ENCODE measurements around the gene LPAR3. TPM values are rescaled to one million over a fixed set of nuclear protein-coding genes. Genes with fewer than 3 reads are reported as not detected.

LPAR3 gene
- total and polyA plus RNA-seq, 2 experiments from 2014 or later: 10.4 to 36.9 TPM

DNA sequence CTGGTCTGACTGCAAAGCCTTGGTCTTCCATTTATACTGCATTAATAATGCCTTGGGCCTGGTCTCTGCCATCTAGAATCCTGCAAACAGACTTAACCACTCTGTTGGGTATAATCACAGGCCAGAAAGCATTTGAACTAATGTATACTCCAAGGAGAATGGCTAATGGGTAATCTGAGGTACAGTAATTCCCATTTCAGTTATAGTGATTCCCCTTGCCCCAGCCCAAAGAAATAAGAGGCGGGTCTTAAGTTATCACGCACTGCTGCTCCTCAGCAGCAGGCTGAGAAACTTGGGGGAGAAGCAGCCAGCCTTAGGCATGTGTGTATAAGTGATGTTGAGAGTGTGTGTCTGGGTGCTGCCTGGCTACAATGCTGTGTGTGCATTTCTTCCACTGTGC lies 2.4 kb downstream of the LPAR3 start:
- Histone ChIP-seq H3K4me1 (ENCODE audit: insufficient read depth) (peaks cover 23% of the 10 kb centered on the region), H3K36me3 (ENCODE audit: insufficient read depth) (peaks cover 4% of the 10 kb centered on the region; the same call in 1 of the 2 replicates), H3F3A (replicated peaks; ENCODE audit: low read depth) (peaks cover 5% of the 10 kb centered on the region; the same call in 1 of the 2 replicates), H3K4me2 (no peak overlapping the region), H3K79me2 (replicated peaks; ENCODE audit: insufficient read depth) (peaks cover 23% of the 10 kb centered on the region), H3K27ac (ENCODE audit: low read depth) (no peak overlapping the region), H2AFZ (no peak overlapping the region), H4K20me1 (replicated peaks; ENCODE audit: insufficient read depth) (no peaks in the 10 kb centered on the region), H3K4me3 (no peak overlapping the region), H3K9me2 (ENCODE audit: insufficient read depth) (no peaks in the 10 kb centered on the region), H3K27me3 (ENCODE audit: insufficient read depth) (peaks cover 20% of the 10 kb centered on the region)
- peaks cover 18% of the 10 kb centered on the region; the same call in 2 of the 3 replicates for H3K36me3 Mint-ChIP-seq (ENCODE audit: low read depth)
- no peaks in the 10 kb centered on the region for H3K9me3 Mint-ChIP-seq
- no peak for TF ChIP-seq EZH2phosphoT487 (IDR thresholded peaks at IDR 0.05; ENCODE audit: unreplicated experiment)
- TF ChIP-seq ZNF114 (CRISPR knock-in tag; IDR thresholded peaks at IDR 0.05): no peak
- TF ChIP-seq, protein P1, sequence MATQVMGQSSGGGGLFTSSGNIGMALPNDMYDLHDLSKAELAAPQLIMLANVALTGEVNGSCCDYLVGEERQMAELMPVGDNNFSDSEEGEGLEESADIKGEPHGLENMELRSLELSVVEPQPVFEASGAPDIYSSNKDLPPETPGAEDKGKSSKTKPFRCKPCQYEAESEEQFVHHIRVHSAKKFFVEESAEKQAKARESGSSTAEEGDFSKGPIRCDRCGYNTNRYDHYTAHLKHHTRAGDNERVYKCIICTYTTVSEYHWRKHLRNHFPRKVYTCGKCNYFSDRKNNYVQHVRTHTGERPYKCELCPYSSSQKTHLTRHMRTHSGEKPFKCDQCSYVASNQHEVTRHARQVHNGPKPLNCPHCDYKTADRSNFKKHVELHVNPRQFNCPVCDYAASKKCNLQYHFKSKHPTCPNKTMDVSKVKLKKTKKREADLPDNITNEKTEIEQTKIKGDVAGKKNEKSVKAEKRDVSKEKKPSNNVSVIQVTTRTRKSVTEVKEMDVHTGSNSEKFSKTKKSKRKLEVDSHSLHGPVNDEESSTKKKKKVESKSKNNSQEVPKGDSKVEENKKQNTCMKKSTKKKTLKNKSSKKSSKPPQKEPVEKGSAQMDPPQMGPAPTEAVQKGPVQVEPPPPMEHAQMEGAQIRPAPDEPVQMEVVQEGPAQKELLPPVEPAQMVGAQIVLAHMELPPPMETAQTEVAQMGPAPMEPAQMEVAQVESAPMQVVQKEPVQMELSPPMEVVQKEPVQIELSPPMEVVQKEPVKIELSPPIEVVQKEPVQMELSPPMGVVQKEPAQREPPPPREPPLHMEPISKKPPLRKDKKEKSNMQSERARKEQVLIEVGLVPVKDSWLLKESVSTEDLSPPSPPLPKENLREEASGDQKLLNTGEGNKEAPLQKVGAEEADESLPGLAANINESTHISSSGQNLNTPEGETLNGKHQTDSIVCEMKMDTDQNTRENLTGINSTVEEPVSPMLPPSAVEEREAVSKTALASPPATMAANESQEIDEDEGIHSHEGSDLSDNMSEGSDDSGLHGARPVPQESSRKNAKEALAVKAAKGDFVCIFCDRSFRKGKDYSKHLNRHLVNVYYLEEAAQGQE (IDR thresholded peaks at IDR 0.05; ENCODE audit: unreplicated experiment): no peak
- TF ChIP-seq, protein P2, sequence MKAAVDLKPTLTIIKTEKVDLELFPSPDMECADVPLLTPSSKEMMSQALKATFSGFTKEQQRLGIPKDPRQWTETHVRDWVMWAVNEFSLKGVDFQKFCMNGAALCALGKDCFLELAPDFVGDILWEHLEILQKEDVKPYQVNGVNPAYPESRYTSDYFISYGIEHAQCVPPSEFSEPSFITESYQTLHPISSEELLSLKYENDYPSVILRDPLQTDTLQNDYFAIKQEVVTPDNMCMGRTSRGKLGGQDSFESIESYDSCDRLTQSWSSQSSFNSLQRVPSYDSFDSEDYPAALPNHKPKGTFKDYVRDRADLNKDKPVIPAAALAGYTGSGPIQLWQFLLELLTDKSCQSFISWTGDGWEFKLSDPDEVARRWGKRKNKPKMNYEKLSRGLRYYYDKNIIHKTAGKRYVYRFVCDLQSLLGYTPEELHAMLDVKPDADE (IDR thresholded peaks at IDR 0.05): no peak
- TF ChIP-seq, protein P3, sequence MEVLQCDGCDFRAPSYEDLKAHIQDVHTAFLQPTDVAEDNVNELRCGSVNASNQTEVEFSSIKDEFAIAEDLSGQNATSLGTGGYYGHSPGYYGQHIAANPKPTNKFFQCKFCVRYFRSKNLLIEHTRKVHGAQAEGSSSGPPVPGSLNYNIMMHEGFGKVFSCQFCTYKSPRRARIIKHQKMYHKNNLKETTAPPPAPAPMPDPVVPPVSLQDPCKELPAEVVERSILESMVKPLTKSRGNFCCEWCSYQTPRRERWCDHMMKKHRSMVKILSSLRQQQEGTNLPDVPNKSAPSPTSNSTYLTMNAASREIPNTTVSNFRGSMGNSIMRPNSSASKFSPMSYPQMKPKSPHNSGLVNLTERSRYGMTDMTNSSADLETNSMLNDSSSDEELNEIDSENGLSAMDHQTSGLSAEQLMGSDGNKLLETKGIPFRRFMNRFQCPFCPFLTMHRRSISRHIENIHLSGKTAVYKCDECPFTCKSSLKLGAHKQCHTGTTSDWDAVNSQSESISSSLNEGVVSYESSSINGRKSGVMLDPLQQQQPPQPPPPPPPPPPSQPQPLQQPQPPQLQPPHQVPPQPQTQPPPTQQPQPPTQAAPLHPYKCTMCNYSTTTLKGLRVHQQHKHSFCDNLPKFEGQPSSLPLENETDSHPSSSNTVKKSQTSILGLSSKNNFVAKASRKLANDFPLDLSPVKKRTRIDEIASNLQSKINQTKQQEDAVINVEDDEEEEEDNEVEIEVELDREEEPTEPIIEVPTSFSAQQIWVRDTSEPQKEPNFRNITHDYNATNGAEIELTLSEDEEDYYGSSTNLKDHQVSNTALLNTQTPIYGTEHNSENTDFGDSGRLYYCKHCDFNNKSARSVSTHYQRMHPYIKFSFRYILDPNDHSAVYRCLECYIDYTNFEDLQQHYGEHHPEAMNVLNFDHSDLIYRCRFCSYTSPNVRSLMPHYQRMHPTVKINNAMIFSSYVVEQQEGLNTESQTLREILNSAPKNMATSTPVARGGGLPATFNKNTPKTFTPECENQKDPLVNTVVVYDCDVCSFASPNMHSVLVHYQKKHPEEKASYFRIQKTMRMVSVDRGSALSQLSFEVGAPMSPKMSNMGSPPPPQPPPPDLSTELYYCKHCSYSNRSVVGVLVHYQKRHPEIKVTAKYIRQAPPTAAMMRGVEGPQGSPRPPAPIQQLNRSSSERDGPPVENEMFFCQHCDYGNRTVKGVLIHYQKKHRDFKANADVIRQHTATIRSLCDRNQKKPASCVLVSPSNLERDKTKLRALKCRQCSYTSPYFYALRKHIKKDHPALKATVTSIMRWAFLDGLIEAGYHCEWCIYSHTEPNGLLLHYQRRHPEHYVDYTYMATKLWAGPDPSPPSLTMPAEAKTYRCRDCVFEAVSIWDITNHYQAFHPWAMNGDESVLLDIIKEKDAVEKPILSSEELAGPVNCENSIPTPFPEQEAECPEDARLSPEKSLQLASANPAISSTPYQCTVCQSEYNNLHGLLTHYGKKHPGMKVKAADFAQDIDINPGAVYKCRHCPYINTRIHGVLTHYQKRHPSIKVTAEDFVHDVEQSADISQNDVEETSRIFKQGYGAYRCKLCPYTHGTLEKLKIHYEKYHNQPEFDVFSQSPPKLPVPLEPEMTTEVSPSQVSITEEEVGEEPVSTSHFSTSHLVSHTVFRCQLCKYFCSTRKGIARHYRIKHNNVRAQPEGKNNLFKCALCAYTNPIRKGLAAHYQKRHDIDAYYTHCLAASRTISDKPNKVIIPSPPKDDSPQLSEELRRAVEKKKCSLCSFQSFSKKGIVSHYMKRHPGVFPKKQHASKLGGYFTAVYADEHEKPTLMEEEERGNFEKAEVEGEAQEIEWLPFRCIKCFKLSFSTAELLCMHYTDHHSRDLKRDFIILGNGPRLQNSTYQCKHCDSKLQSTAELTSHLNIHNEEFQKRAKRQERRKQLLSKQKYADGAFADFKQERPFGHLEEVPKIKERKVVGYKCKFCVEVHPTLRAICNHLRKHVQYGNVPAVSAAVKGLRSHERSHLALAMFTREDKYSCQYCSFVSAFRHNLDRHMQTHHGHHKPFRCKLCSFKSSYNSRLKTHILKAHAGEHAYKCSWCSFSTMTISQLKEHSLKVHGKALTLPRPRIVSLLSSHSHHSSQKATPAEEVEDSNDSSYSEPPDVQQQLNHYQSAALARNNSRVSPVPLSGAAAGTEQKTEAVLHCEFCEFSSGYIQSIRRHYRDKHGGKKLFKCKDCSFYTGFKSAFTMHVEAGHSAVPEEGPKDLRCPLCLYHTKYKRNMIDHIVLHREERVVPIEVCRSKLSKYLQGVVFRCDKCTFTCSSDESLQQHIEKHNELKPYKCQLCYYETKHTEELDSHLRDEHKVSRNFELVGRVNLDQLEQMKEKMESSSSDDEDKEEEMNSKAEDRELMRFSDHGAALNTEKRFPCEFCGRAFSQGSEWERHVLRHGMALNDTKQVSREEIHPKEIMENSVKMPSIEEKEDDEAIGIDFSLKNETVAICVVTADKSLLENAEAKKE (CRISPR knock-in tag; IDR thresholded peaks at IDR 0.05): no peak
- no peak for TF ChIP-seq JUNB (IDR thresholded peaks at IDR 0.05; ENCODE audit: unreplicated experiment)
- TF ChIP-seq STAT1 (IDR thresholded peaks at IDR 0.05; ENCODE audit: unreplicated experiment): no peak
- TF ChIP-seq POLR2AphosphoS5 (IDR thresholded peaks at IDR 0.05; ENCODE audit: low read depth): no peak
- TF ChIP-seq NANOG (IDR thresholded peaks at IDR 0.05; ENCODE audit: borderline replicate concordance): no peak
- TF ChIP-seq, protein P4, sequence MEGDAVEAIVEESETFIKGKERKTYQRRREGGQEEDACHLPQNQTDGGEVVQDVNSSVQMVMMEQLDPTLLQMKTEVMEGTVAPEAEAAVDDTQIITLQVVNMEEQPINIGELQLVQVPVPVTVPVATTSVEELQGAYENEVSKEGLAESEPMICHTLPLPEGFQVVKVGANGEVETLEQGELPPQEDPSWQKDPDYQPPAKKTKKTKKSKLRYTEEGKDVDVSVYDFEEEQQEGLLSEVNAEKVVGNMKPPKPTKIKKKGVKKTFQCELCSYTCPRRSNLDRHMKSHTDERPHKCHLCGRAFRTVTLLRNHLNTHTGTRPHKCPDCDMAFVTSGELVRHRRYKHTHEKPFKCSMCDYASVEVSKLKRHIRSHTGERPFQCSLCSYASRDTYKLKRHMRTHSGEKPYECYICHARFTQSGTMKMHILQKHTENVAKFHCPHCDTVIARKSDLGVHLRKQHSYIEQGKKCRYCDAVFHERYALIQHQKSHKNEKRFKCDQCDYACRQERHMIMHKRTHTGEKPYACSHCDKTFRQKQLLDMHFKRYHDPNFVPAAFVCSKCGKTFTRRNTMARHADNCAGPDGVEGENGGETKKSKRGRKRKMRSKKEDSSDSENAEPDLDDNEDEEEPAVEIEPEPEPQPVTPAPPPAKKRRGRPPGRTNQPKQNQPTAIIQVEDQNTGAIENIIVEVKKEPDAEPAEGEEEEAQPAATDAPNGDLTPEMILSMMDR (conservative IDR thresholded peaks at IDR 0.05; ENCODE audit: low read depth in 2 of 2): no peak
- DNase-seq (ENCODE audit: low spot score) (no peak), ATAC-seq (no peak)
- peaks cover 46% of the 10 kb centered on the region for H3K4me1 Mint-ChIP-seq
- no peak overlapping the region for H3K4me3 Mint-ChIP-seq
- H3K27ac Mint-ChIP-seq: no peak overlapping the region
- H3K27me3 Mint-ChIP-seq (ENCODE audit: insufficient read depth, low read depth, poor library complexity): peaks cover 9% of the 10 kb centered on the region

All from GM23338 (cell line).